Suprapubic skin (tissue), 4 donors: ENCODE data around the gene HOXC6. TPM values are rescaled to one million over a fixed set of nuclear protein-coding genes. Genes with fewer than 3 reads are reported as not detected.

Experiments
- DNase-seq, 2 donors: peaks; one replicate each; pipeline ENCODE4 v3.0.0-alpha.2; 2019; ENCODE audit warnings: low spot score in 2 of 2
- H3K27ac ChIP-seq: fragments of 200-600 bp; sonication (generic); one replicate; pipeline ENCODE4 v1.5.1; 2019
- H3K27me3 ChIP-seq: fragments of 200-600 bp; sonication (generic); one replicate; pipeline ENCODE4 v1.5.1; 2019
- H3K36me3 ChIP-seq: fragments of 200-600 bp; sonication (generic); one replicate; pipeline ENCODE4 v1.5.1; 2019
- H3K4me1 ChIP-seq: fragments of 200-600 bp; sonication (generic); one replicate; pipeline ENCODE4 v1.5.1; 2019
- H3K4me3 ChIP-seq: fragments of 200-600 bp; sonication (generic); one replicate; pipeline ENCODE4 v1.5.1; 2019; ENCODE audit warnings: mild to moderate bottlenecking
- H3K9me3 ChIP-seq: fragments of 200-600 bp; sonication (generic); one replicate; pipeline ENCODE4 v1.5.1; 2019
- CTCF ChIP-seq, 2 donors: fragments of 200-600 bp in 1 of 2; fragments of 450-650 bp in 1 of 2; sonication (generic) in 1 of 2; IDR thresholded peaks; one replicate each; pipeline ENCODE4 v1.5.1; 2016 to 2019; ENCODE audit warnings: antibody characterized with exemption in 2 of 2, mild to moderate bottlenecking in 1 of 2, moderate library complexity in 1 of 2
- EP300 ChIP-seq: sonication (generic); formaldehyde crosslinking; IDR thresholded peaks from one replicate; pipeline ENCODE4 v1.6.1; 2017; ENCODE audit warnings: antibody characterized with exemption
- POLR2A ChIP-seq, 2 donors: fragments of 450-650 bp; IDR thresholded peaks; one replicate each; pipeline ENCODE4 v1.6.1; 2017; ENCODE audit warnings: antibody characterized with exemption in 2 of 2, mild to moderate bottlenecking in 2 of 2, moderate library complexity in 2 of 2
- POLR2AphosphoS5 ChIP-seq, 3 donors: sonication (generic); formaldehyde crosslinking; IDR thresholded peaks; one replicate each; pipeline ENCODE4 v1.6.1; 2017; ENCODE audit warnings: antibody characterized with exemption in 3 of 3
- WGBS: methylation state at CpG from one replicate; pipeline ENCODE4 v1.1.5; 2018; 5-methylcytosine and 5-hydroxymethylcytosine counted together
- total RNA-seq, 4 donors: library from RNA; depleted of rRNA; stranded (reverse); fragments of >200 nt; gene quantifications; one replicate each; pipeline ENCODE4 v1.1.0, GENCODE V29; 2016

Gene HOXC6
- total RNA-seq, 4 donors from 2014 or later, result 0.98 to 6.2 (median 2.4) TPM

- Histone ChIP-seq H3K27ac (peak overlapping the region; percentile 98), H3K9me3 (no peaks in the 10 kb centered on the region), H3K36me3 (no peaks in the 10 kb centered on the region), H3K4me3 (peak overlapping the region; percentile 49), H3K4me1 (peaks cover 81% of the 10 kb centered on the region), H3K27me3 (peaks cover 46% of the 10 kb centered on the region)
- no peak for DNase-seq
- WGBS, result 59% methylated on average over 7 of the region's 7 CpGs
- no peak for TF ChIP-seq POLR2AphosphoS5 (IDR thresholded peaks at IDR 0.05)
- no peak for TF ChIP-seq EP300
- no peak for TF ChIP-seq CTCF (IDR thresholded peaks at IDR 0.05)
- no peak for TF ChIP-seq POLR2A (IDR thresholded peaks at IDR 0.05)
These were observed 2.2 kb downstream of the HOXC6 start for GRCh38 chr12:54030442-54030801.

DNA sequence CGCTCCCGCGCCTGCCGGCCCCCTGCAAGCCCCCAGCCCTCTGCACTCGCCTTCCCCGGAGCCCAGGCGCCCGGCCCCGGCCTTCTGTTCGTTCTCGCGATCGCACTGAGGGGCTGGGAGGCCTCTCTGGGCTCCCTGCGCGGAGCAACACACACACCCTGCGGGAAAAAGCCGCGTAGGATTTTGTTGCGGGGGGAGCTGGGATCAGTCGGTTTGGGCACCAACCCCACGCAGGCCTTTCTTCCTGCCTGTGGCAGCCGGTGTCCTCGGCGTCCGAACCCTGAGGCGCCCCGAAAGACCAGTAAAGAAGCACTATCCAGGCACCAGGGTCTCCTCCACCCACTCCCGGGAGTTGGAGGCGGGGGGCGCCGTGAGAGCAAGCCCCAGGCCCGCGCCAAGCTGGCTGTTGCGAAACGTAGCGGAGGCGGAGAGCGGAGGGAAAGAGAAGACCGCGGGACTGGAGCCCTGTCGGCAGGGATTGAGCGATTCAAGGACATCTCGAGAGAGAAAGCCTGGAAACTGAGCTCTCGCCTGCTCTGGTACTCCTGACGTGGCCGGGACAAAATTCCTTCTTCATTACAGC, 2.7 kb downstream of the HOXC6 start:
- Histone ChIP-seq H3K4me3 (peak overlapping the region; percentile 49), H3K27me3 (peaks cover 41% of the 10 kb centered on the region), H3K9me3 (no peaks in the 10 kb centered on the region), H3K4me1 (peaks cover 81% of the 10 kb centered on the region), H3K27ac (peak overlapping the region; percentile 98), H3K36me3 (no peaks in the 10 kb centered on the region)
- DNase-seq, result no peak
- TF ChIP-seq CTCF (IDR thresholded peaks at IDR 0.05) (no peak), POLR2A (IDR thresholded peaks at IDR 0.05) (no peak), POLR2AphosphoS5 (IDR thresholded peaks at IDR 0.05) (no peak), EP300 (no peak)
- WGBS, result 64% methylated on average over 45 of the region's 46 CpGs

DNA sequence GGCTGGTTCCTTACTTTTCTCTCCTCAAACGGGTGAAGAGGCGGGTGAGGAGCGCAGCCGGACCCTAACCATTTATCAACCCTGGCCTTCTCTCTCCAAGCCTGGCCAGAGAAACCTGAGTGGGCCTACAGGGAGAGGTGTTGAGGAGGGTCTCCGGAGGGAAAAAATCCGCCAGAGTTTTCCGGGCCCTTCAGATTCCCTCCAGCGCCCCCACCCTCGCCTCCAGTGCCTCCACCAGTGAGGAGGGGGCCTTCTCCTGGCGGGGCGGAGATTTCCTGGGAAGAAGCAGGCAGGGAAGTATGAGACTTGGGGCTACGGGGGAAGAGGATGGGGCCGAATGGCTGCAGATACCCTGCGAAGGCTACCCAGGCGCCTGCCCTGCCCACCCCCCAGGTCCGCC, 3.2 kb downstream of the HOXC6 start:
- Histone ChIP-seq H3K27ac (peak overlapping the region; percentile 98), H3K4me1 (peaks cover 81% of the 10 kb centered on the region), H3K36me3 (no peaks in the 10 kb centered on the region), H3K27me3 (peaks cover 38% of the 10 kb centered on the region), H3K4me3 (peak overlapping the region; percentile 49), H3K9me3 (no peaks in the 10 kb centered on the region)
- TF ChIP-seq EP300 (no peak), POLR2A (IDR thresholded peaks at IDR 0.05) (no peak), POLR2AphosphoS5 (IDR thresholded peaks at IDR 0.05) (no peak), CTCF (IDR thresholded peaks at IDR 0.05) (no peak)
- 74% methylated on average over 16 of the region's 16 CpGs for WGBS
- DNase-seq, result peak in 1 of 2 donors; percentile 78

DNA sequence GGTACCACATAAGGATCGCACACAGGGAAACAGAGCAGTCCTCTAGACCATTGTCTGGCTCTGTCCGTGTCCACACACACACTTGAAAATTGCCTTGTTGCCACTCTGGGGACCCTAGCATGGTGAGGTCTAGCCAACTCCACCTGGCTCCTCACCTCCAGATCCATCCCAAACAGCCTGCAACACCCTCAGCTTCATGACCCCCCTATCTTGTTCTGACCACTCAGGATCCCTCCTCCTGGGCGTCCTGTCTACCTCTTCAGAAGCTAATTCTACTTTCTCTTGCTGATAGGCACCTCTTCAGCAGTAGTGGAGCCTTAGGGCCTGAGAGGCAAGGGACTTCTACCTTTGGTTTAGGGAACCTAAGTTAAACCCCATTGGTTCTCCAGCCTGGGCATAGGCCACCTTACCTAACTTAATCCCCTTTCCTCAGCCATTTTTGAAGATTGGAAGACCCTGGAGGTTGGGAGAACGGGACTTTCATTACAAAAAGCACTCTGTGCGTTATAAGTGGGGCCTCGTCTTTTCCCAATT, 3.9 kb downstream of the HOXC6 start:
- Histone ChIP-seq H3K27ac (peak overlapping the region; percentile 98), H3K27me3 (peaks cover 38% of the 10 kb centered on the region), H3K9me3 (no peaks in the 10 kb centered on the region), H3K4me1 (peaks cover 81% of the 10 kb centered on the region), H3K36me3 (no peaks in the 10 kb centered on the region), H3K4me3 (no peak overlapping the region)
- TF ChIP-seq CTCF (IDR thresholded peaks at IDR 0.05) (no peak), EP300 (no peak), POLR2AphosphoS5 (IDR thresholded peaks at IDR 0.05) (no peak)
- no peak for DNase-seq
- 45% methylated on average over 6 of the region's 6 CpGs for WGBS

DNA sequence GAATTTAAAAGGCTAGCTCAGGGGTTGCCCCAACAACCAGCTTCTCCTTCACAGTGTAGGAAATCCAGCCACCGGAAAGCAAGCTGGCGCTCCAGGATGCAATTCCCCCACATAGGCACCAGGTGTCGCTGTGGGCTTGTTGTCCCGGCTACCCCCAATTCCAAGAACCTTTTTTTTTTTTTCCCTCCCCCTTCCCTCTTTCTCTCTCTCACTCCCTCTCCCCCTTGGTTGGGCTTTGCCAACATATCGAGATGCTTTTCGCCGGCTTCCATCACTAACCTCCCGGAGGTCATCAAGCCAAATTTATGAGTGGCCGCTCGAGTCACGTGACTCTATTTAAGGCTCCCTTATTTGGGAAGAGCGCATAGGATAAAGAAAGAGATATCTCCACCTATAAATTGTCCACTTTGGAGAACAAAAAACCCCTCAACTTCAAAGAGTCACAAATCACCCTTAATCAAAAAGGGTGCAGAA, 4.4 kb downstream of the HOXC6 start, which contains the start of gene HOXC5:
TSS of gene HOXC5 (plus strand) at position 424 of the 474 bp plus-strand sequence. CDS start 73 bp downstream, outside the sequence.
- 1% methylated on average over 12 of the region's 12 CpGs for WGBS
- Histone ChIP-seq H3K36me3 (no peaks in the 10 kb centered on the region), H3K27ac (peak within 1 kb of the TSS; percentile 98), H3K4me3 (peak within 1 kb of the TSS; percentile 51), H3K4me1 (peaks cover 81% of the 10 kb centered on the region), H3K9me3 (no peaks in the 10 kb centered on the region), H3K27me3 (peaks cover 38% of the 10 kb centered on the region)
- TF ChIP-seq CTCF (IDR thresholded peaks at IDR 0.05) (peak; percentile 93 to 99), POLR2A (IDR thresholded peaks at IDR 0.05) (no peak)
- peak in 1 of 2 donors; percentile 88 for DNase-seq
